Activated B cell treated with CpG ODN at 0.5 μM for 24 hours (primary cell): ENCODE data around the gene SWAP70. TPM values are rescaled to one million over a fixed set of nuclear protein-coding genes. Genes with fewer than 3 reads are reported as not detected.

Source experiments
- ATAC-seq: fragments of 200-7000 bp; cut with Tn5 transposase; one replicate; pipeline ENCODE4 v1.10.0; 2021; ENCODE audit warnings: low read depth, mild to moderate bottlenecking, moderate library complexity
- CTCF ChIA-PET: fragments of 350-600 bp; sonication (Branson Sonifier 250); formaldehyde crosslinking; loops from one replicate; lab custom pipeline; 2021; ENCODE audit warnings: antibody characterized with exemption; lab: Charles Lee
- POLR2A ChIA-PET: fragments of 350-600 bp; sonication (Branson Sonifier 250); formaldehyde crosslinking; loops from one replicate; lab custom pipeline; 2021; ENCODE audit warnings: antibody characterized with exemption; lab: Charles Lee
- DNase-seq: peaks from one replicate; pipeline ENCODE4 v3.0.0; 2022
- H3K27ac Mint-ChIP-seq: one replicate; pipeline ENCODE4 v1.8.0; 2020; ENCODE audit warnings: mixed read lengths
- H3K27me3 Mint-ChIP-seq: one replicate; pipeline ENCODE4 v1.8.0; 2021; ENCODE audit warnings: mixed read lengths
- H3K36me3 Mint-ChIP-seq: one replicate; pipeline ENCODE4 v1.8.0; 2021; ENCODE audit warnings: low read depth, mixed read lengths
- H3K4me1 Mint-ChIP-seq: one replicate; pipeline ENCODE4 v1.8.0; 2021; ENCODE audit warnings: mixed read lengths
- H3K4me3 Mint-ChIP-seq: one replicate; pipeline ENCODE4 v1.8.0; 2020; ENCODE audit warnings: mild to moderate bottlenecking, mixed read lengths
- H3K9me3 Mint-ChIP-seq: one replicate; pipeline ENCODE4 v1.8.0; 2020; ENCODE audit warnings: mixed read lengths
- intact Hi-C: fragments of 100-400 bp; cut with micrococcal nuclease; formaldehyde crosslinking; loops from one replicate; pipeline ENCODE4 v1.15.1; 2024
- total RNA-seq: library from RNA; stranded (reverse); gene quantifications from 2 replicates; pipeline ENCODE4 v1.2.3, GENCODE V29; 2022
- TF ChIP-seq, protein P1 (sequence below): fragments of 200-600 bp; IDR thresholded peaks from one replicate; pipeline ENCODE4 v1.8.0; 2022; ENCODE audit warnings: antibody characterized with exemption, mild to moderate bottlenecking

Gene SWAP70
- total RNA-seq, 1 donor from 2014 or later, result 288 TPM

GRCh38 chr11:9735236-9735635 lies 71.4 kb downstream of the SWAP70 start:
- Mint-ChIP-seq H3K27me3 (no peaks in the 10 kb centered on the region), H3K4me3 (no peak overlapping the region), H3K27ac (peak overlapping the region; percentile 97), H3K36me3 (peaks cover 92% of the 10 kb centered on the region), H3K4me1 (peaks cover 88% of the 10 kb centered on the region), H3K9me3 (peaks cover 6% of the 10 kb centered on the region)
- TF ChIP-seq, protein P1, sequence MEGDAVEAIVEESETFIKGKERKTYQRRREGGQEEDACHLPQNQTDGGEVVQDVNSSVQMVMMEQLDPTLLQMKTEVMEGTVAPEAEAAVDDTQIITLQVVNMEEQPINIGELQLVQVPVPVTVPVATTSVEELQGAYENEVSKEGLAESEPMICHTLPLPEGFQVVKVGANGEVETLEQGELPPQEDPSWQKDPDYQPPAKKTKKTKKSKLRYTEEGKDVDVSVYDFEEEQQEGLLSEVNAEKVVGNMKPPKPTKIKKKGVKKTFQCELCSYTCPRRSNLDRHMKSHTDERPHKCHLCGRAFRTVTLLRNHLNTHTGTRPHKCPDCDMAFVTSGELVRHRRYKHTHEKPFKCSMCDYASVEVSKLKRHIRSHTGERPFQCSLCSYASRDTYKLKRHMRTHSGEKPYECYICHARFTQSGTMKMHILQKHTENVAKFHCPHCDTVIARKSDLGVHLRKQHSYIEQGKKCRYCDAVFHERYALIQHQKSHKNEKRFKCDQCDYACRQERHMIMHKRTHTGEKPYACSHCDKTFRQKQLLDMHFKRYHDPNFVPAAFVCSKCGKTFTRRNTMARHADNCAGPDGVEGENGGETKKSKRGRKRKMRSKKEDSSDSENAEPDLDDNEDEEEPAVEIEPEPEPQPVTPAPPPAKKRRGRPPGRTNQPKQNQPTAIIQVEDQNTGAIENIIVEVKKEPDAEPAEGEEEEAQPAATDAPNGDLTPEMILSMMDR, result no peak
- intact Hi-C loops, result no loop called here
- POLR2A ChIA-PET, result interaction anchor here (0.6 to 2.5 kb wide), 3 partner anchors 10 to 346 kb away, joined by 3 to 13 read pairs (median 6); no protein-coding TSS in a partner anchor
- ATAC-seq (no peak), DNase-seq (no peak)
- CTCF ChIA-PET, result interaction anchor here (6.3 kb wide), 1 partner anchor 13 kb away, joined by 25 read pairs; no protein-coding TSS in a partner anchor

GRCh38 chr11:9735919-9736318 lies 72.0 kb downstream of the SWAP70 start:
- POLR2A ChIA-PET, result interaction anchor here (1.3 to 2.5 kb wide), 2 partner anchors 9 to 12 kb away, joined by 3 to 13 read pairs; no protein-coding TSS in a partner anchor
- Mint-ChIP-seq H3K9me3 (peaks cover 6% of the 10 kb centered on the region), H3K36me3 (peaks cover 92% of the 10 kb centered on the region), H3K27me3 (no peaks in the 10 kb centered on the region), H3K27ac (peak overlapping the region; percentile 97), H3K4me3 (peak overlapping the region; percentile 4), H3K4me1 (peaks cover 88% of the 10 kb centered on the region)
- CTCF ChIA-PET, result interaction anchor here (1.4 to 6.3 kb wide), 2 partner anchors 13 to 201 kb away, joined by 4 to 25 read pairs; no protein-coding TSS in a partner anchor
- intact Hi-C loops, result no loop called here
- DNase-seq (no peak), ATAC-seq (no peak)
- TF ChIP-seq, protein P1, result no peak

DNA sequence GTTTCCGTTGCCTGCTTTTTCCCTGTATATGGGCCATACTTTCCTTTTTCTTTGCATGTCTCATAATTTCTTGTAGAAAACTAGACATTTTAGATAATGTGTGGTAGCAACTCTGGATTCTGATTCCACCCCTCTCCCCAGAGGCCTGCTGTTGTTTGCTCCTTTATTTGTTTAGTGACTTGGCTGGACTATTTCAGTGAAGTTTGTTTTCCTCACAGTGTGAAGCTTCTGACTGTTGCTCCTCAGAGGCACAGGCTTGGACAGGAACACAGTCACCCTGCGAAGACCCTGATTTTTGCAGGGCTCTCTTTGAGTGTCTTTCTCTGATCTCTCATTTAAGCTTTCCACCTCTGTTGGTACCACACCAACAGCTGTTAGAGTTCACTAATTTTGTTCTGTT lies 72.5 kb downstream of the SWAP70 start:
- Mint-ChIP-seq H3K4me3 (peak overlapping the region; percentile 36), H3K4me1 (peaks cover 87% of the 10 kb centered on the region), H3K36me3 (peaks cover 91% of the 10 kb centered on the region), H3K9me3 (peaks cover 6% of the 10 kb centered on the region), H3K27ac (peak overlapping the region; percentile 97), H3K27me3 (no peaks in the 10 kb centered on the region)
- DNase-seq (no peak), ATAC-seq (no peak)
- TF ChIP-seq, protein P1, result no peak
- CTCF ChIA-PET, result interaction anchor here (1.0 to 6.3 kb wide), 5 partner anchors 10 to 201 kb away, joined by 4 to 25 read pairs (median 5); no protein-coding TSS in a partner anchor
- intact Hi-C loops, result no loop called here
- POLR2A ChIA-PET, result interaction anchor here (0.9 to 2.5 kb wide), 5 partner anchors 9 to 131 kb away, joined by 3 to 13 read pairs (median 3); no protein-coding TSS in a partner anchor

GRCh38 chr11:9738116-9738515 lies 74.2 kb downstream of the SWAP70 start:
- H3K36me3 Mint-ChIP-seq, result peaks cover 88% of the 10 kb centered on the region
- ATAC-seq (no peak), DNase-seq (no peak)
- intact Hi-C loops, result loop anchor here (2.0 kb wide), 1 partner anchor 17 kb away; no protein-coding TSS in a partner anchor
- H3K27me3 Mint-ChIP-seq, result no peaks in the 10 kb centered on the region
- ChIA-PET CTCF (interaction anchor here (0.7 to 3.0 kb wide), 3 partner anchors 10 to 125 kb away, joined by 3 to 20 read pairs (median 12); no protein-coding TSS in a partner anchor), POLR2A (interaction anchor here (0.7 to 3.9 kb wide), 16 partner anchors 9 to 1088 kb away, joined by 3 to 35 read pairs (median 4); partner anchors contain the start of genes SWAP70 and ZNF143)
- peak overlapping the region; percentile 97 for H3K27ac Mint-ChIP-seq
- TF ChIP-seq, protein P1, result no peak
- H3K4me1 Mint-ChIP-seq, result peaks cover 78% of the 10 kb centered on the region
- H3K9me3 Mint-ChIP-seq, result peaks cover 6% of the 10 kb centered on the region
- peak overlapping the region; percentile 45 for H3K4me3 Mint-ChIP-seq

GRCh38 chr11:9738707-9739106 lies 74.8 kb downstream of the SWAP70 start:
- no peaks in the 10 kb centered on the region for H3K27me3 Mint-ChIP-seq
- H3K27ac Mint-ChIP-seq, result peak overlapping the region; percentile 97
- ATAC-seq, result no peak
- DNase-seq, result no peak
- H3K4me3 Mint-ChIP-seq, result peak overlapping the region; percentile 77
- POLR2A ChIA-PET, result interaction anchor here (0.6 to 3.9 kb wide), 15 partner anchors 9 to 278 kb away, joined by 3 to 35 read pairs (median 5); partner anchors contain the start of genes SWAP70 and ZNF143
- peaks cover 6% of the 10 kb centered on the region for H3K9me3 Mint-ChIP-seq
- CTCF ChIA-PET, result interaction anchor here (0.6 to 3.0 kb wide), 3 partner anchors 10 to 125 kb away, joined by 3 to 20 read pairs (median 12); no protein-coding TSS in a partner anchor
- peaks cover 75% of the 10 kb centered on the region for H3K4me1 Mint-ChIP-seq
- H3K36me3 Mint-ChIP-seq, result peaks cover 86% of the 10 kb centered on the region
- intact Hi-C loops, result loop anchor here (1.0 to 2.0 kb wide), 2 partner anchors 9 to 18 kb away; no protein-coding TSS in a partner anchor
- TF ChIP-seq, protein P1, result no peak
